Measurements from ENCODE around the gene DSCAML1.

The DSCAML1 gene

GRCh38 chr11:117832511-117832910 lies 35.5 kb upstream of the DSCAML1 start:
- no peak for DNase-seq

GRCh38 chr11:117831661-117832415 lies 34.8 kb upstream of the DSCAML1 start:
- DNase-seq: no peak

GRCh38 chr11:117830674-117831351 lies 33.8 kb upstream of the DSCAML1 start:
- DNase-seq: no peak

- no peak for DNase-seq
Observed at GRCh38 chr11:117830072-117830471, 33.1 kb upstream of the DSCAML1 start.

GRCh38 chr11:117829369-117829725 lies 32.3 kb upstream of the DSCAML1 start:
- no peak for DNase-seq

- no peak for DNase-seq
Observed at GRCh38 chr11:117828611-117829368, 31.8 kb upstream of the DSCAML1 start.

- no peak for DNase-seq
Observed at GRCh38 chr11:117827521-117828511, 30.8 kb upstream of the DSCAML1 start.

GRCh38 chr11:117826832-117827231 lies 29.8 kb upstream of the DSCAML1 start:
- DNase-seq: no peak

- no peak for DNase-seq
Observed at GRCh38 chr11:117826190-117826570, 29.2 kb upstream of the DSCAML1 start.

- no peak for DNase-seq
Observed at GRCh38 chr11:117825538-117826189, 28.6 kb upstream of the DSCAML1 start.

- DNase-seq: peak; percentile 6 to 21
Observed at GRCh38 chr11:117824571-117825537, 27.8 kb upstream of the DSCAML1 start, which contains the start of gene FXYD2. Gene FXYD2 (minus strand): TSS chr11:117824744. CDS start chr11:117824678, 66 bp downstream.

- DNase-seq: no peak
Observed at GRCh38 chr11:117823946-117824420, 27.0 kb upstream of the DSCAML1 start.

GRCh38 chr11:117823294-117823945 lies 26.4 kb upstream of the DSCAML1 start:
- no peak for DNase-seq

- DNase-seq: peak in 1 of 2 experiments; percentile 22
Observed at GRCh38 chr11:117822074-117823033, 25.3 kb upstream of the DSCAML1 start.

GRCh38 chr11:117821431-117821830 lies 24.4 kb upstream of the DSCAML1 start:
- DNase-seq: no peak

- no peak for DNase-seq
Observed at GRCh38 chr11:117820516-117820915, 23.5 kb upstream of the DSCAML1 start.

GRCh38 chr11:117820071-117820470 lies 23.1 kb upstream of the DSCAML1 start:
- DNase-seq: no peak

All from AML-193 (cell line).